ENCODE data around the gene MAPKAP1.

The MAPKAP1 gene

DNA sequence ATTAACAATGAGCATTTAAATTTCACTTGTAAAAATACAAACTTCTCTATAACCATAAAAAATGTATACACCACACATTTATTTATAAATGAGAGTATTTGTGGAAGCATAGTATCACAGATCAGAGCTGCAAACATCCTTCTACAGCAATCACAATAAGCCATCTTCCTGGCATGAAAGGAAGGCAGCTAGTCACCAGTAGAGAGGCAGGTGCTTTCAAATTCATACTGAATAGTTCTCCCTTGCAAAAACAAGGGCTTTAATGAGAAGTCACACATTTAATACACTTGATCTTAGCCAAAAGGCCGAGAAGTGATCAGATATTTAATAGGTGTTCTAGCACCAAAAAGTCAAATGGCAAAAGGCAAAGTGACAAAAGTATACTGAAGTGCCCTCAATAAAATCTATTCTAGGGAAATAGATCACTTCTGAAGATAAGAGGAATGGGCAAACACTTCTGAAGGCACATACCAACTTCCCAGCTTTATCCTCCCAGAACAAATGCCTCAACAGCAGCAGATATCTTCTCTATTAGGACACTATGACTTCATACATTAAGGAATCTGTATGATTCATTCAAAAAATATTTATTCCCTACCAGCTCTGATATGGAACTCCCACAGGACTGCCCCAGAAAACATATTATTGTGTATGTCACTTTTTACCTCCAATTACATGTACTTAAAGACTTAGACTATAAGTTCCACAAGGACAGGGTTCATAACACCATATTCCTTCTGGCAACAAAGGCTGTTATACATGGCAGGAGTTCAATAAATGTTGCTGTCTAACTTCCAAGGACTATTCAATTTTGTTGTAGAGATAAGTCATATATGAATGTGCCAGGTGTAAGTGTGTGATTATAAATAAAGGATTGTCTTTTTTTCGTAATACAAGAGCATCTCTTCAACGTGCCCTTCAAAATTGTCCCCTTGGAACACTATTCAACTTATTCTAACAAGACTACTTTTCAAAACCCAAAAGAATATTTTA, 31.7 kb downstream of the MAPKAP1 start:
- peak; percentile 11 for DNase-seq

DNA sequence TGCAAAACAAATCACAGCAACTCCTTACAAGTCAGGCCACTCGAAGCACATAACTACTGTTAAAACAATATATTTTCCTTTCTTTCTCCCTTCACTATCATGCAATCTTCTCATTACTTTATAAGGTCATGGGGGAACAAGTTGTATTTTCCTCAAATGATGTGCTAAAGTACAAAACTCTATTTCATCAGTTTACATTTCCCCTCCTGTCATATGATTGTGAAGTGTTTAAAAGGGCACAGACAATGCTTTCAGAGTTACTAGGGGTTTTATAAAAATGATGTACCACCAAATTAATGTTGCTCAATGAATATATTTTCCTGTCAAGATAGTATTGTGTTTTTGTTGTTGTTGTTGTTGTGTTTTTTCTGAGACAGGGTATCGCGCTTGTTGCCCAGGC, 34.1 kb downstream of the MAPKAP1 start:
- DNase-seq, result no peak

DNA sequence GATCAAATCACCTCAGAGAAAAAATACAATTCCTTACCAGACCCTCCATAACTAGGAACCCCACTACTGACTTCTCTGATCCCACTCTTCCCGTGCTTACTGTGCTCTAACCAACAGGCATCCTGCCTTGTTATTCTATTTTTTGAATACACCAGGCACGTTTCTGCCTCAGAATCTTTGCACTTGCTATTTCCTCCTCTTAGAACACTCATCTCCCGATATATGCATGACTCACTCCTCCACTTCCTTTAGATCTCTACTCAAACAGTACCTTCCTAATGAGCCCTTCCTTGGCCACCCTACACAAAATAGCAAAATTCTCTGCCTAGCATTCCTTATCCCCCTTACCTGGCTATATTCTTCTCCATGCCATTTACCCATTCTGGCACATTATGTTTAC, 43.9 kb downstream of the MAPKAP1 start:
- DNase-seq, result peak; percentile 21

DNA sequence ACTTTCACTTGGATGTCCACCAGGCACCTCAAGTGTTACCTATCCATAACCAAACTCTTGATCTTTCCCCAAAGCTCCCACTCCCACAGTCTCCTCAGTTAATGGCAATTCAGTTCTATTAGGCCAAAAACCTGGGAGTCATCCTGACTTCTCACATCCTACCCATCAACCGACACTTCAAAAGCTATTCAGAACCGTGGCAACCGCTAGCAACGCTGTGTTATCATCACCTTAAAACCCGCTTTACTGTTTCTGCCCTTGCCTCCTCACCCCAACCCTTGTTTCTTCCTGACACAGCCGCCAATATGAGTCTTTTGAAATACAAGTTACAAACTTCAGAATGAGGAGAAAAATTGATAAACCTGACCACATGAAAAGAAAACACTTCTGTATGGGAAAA, 46.5 kb downstream of the MAPKAP1 start:
- DNase-seq, result no peak

DNA sequence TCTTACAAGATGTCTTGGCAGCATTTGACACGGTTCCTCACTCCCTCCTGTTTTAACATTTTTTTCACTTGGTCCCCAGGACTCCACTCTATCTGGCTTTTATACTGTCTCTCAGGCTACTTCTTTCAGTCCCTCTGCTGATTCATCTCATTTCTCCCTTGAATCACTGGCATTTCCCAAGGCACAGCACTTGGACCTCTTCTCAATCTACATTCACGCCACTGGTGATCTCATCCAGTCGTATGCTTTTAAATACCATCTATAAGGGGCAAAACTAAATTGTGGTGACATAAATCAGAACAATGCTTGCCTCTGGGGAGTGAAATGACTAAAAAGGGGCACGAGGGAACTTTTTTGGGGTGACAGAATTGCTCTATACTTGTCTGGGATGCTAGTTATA, 47.1 kb downstream of the MAPKAP1 start:
- no peak for DNase-seq

DNA sequence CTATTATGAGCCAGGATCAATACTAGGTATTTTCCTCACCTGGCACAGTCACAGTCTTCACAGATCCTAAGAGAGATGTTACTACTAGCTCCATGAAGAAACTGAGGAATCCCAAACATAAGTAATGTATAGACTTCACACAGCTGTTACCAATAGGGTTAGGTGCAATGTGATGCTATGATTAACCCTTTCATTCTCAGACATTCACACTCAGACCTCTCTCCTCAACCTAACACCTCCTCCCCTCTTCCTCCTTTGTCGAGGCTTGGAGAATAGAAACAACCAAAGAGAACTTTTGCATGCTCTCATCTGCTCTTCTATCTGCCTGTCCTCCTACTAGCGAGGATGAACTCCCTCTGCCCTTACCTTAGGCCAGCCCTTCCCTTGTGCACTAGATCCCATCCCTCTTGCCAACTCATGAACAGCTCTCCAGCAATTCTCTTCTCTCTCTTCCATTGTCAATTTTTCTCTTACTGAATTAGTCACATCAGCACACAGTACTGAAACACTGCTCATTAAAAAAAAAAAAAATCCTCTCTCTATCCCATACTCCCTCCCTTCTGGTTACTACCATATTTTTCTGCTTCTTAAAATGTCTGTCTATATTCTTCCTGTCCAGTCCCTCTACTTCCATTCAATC, 47.7 kb downstream of the MAPKAP1 start:
- no peak for DNase-seq

DNA sequence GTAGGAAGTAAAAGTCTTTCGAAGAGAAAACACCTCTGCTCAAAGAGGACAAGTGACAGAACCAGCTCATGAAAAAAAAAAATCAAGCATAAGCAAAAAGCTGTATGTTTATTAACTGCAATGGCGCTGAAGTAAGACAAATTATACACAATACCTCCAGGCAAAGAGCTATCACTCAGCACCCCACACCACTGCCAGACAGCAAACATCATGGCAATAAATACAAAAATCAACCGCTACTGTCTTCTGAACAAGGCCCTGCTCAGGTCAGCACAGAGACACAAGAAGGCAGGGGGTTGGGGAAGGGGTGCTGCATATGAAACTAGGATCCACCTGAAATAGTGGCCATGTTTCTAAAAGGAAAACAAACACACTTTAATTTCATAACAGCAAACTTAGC, 50.4 kb downstream of the MAPKAP1 start:
- no peak for DNase-seq

DNA sequence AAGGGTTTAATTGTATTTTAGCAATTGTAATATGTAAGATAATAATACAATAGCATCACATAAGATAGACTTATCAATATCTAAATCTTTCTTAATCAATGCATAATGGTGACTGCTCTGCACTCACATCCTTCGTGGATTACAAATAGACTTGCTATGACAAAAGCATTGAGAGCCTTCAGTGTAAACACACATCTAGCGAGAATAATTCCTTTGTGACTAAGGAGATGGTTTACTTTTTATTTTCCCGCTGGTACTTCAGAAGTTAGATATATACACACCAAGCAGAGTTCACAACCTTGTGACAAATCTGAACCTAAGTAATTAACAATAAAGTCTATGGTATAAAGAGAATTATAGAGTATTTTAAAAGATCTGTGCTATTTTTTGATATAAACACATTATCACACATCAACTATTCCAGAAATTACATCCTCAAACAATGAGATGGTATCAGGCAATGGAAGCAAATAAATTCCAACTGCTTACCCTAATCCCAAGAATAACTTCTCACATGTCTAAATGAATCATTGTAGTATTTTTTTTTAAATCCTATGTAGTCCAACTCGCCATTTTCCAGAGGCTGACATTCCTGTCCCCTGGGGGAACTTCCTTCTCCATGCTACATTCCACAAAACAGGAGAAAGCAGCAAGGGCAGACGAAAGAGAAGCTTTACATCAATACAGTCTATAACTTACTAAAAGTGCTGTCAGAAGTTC, 51.2 kb downstream of the MAPKAP1 start:
- DNase-seq, result no peak

DNA sequence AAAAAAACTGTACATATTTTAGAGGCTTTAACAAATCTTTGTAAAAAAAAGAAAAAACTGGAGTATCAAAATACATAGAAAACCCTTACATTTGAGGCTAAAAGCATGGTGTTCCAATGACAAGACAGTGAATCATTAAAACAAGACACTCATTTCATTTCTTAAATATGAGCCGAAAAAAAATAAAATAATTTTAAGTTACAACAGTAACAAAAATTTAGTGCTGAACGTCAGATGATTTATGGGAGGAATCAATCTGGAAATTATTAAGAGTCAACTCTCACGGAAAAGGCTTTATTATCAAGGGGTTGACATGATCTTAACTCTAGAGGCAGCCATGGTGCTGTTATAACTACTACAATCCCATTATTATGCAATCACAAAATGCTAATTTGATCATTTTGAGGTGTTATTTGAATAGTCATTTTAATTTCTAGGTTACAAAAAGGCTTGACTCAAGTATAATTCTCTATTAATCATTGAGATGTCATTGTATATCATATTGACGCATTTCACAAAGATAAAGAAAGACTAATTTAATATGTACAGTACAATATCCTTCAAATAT, 51.9 kb downstream of the MAPKAP1 start:
- DNase-seq, result no peak

DNA sequence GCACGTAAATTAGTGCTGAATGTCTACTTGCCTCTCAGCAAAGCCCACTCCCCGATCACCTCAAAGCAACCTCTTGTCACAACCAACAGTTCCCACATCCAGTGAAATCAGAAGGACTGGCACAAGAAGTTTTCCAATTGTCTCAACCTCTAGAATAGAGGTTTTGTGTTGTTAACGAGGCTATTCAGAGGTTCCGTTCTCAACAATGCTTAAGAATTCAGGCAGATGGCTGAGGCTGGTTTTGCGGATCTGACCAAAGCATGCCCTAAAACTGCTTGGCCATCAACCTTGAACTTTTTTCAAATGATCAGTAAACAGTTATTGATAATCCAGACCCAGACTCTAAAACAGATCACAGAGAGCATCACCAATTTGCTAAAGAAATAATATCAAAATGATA, 52.9 kb downstream of the MAPKAP1 start:
- DNase-seq, result no peak

DNA sequence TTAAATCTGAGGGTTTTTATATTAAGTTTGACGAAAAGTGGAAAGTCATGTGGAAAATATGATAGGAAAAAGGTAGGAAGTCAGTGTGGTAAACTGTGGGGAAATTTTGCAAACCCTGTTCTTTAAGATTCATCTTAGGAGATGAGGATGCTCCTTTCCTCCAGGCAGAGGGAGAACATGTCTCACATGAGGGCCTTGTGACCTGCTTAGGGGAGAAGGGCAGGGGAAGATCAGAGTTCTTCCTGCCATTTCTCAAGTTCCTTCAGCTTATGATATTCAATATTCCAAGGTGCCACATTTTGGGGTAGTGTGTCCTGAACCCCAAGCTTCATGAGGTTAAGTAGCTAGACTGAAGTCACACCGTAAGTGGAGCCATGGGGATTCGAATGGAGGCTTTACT, 53.7 kb downstream of the MAPKAP1 start:
- no peak for DNase-seq

DNA sequence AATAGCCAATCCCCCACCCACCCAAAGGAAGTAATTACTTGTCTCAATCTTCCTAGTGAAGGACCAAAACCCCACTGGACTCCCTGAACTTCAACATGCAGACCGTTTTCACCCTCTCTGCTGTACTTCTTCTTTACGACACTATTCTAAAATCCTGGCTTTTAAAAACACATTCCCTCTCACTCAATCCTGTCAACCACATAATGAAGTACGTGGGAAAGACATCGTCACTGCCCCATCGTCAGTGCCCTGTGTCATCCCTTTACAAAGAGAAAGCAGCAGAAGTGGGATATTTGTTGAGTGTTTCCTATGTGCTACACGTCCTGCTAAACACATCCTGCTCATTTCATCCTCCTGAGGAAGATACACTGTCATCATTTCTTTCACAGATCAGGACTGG, 54.2 kb downstream of the MAPKAP1 start:
- DNase-seq, result no peak

DNA sequence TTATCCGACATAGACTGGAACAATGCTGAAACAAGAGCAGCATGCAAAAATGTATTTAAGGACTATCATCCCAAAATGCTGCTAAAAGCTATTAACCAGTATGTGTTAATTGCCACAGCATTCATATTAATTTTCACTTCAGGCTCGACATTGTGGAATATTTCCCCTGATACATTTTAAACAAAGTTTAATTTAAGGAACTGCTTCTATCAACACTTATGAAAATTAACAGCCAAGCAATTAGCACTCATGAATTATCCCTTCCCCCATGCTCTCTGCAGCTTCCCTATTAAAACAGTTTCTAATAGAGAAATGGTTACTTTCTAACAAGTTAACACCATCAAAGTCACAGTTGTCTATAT, 54.8 kb downstream of the MAPKAP1 start:
- DNase-seq, result no peak

DNA sequence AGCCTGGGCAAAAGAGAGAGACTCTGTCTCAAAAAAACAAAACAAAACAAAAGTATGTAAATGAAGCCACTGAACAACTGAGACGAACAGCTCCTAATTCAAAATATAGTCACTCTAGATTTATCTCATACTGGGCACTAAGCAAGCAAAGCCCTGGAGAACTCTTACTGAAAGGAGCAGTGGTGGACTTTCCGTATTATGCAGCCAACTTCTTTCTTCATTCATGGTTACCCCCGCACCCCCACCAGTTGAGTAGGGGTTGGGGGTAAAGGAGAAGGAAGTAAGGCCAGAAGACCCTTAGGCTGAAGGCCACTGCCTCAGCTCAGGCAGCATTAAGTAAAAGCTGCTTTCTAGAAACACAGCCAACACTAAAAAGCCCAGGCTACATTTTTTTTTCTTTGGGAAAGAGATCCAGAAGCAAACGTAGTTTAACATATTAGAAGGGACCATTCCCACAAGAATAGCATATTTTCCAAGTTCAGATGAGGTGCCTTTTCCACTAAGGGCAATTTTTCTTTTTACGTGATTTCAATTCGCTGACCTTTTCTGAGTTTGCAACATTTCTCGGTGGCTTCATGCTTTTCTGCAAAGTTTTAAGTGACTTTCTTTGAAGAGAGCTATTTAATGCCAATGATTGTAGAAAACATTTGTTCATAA, 55.3 kb downstream of the MAPKAP1 start:
- DNase-seq, result no peak

DNA sequence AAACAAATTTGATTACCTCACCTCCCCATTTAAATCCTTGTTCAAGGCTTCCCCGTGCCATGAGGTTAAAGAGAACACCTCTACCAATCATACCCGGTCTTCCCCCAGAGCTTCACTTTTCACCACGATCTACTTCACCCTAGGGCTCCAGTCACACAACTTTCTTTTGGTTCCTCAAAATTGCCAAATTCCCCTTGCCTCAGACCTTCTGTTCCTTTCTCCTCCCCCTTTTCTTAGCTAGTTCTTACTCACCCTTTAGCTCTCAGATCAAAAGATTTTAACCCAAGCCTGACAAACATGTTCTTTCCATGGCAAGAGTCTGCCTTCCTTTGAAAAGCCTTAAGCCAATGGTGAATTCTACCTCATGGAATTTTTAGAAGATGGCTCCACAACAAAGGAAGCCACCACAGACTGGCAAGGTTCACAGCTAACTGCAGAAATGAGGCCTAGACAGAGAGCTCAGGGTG, 56.7 kb downstream of the MAPKAP1 start:
- no peak for DNase-seq

DNA sequence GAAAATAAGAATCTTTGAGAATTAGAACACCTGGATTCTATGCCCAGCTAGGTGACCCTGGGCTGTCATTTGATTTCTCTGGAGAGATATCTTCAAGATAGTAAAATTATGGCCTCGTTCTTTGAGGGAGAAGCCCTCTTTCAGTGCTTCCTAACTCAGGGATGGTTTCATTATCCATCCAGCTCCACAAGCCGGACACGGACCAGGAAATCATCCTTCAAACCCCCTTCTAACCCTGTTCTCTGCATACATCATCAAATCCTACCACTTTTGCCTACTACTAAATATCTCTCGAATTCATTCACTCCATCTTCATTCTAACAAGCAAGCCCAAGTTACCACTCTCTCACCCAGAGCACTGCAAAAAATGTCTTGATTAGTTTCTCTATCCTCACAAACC, 57.2 kb downstream of the MAPKAP1 start:
- no peak for DNase-seq

DNA sequence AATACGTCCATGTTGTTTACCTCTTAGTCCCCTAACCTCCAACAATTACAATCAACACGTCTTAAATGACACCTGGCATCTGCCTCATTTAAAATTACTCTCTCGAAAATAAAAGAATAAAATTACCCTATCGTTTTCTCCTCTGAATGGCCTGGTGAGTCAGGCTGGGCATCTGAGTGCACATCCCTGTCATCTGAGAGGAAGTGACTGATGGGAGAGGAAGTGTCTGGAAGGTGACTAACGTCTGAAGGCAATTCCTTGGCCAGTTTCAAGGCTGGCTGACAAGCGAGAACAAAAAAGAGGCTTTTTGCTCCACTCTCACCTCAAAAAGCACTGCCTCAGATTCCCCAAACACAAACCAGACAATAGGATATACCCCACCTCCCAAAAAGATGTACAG, 57.7 kb downstream of the MAPKAP1 start:
- peak; percentile 48 for DNase-seq

DNA sequence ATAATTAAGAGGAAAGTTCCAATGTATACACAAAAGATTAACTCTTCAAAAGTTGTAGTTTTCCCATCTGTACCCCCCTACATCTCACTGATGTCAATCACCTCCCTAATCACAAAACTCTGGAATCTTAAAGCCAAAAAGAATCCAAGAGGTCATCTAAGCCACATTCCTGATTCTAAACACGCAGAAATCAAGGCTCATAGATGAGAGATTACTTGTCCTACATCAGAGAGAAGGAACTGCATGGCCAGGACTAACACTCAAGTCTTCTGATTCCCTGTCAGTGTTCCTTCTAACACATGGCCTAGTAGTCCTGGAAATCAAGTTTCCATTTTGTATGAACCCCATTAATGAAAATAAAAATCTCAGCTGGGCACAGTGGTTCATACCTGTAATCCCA, 58.7 kb downstream of the MAPKAP1 start:
- no peak for DNase-seq

DNA sequence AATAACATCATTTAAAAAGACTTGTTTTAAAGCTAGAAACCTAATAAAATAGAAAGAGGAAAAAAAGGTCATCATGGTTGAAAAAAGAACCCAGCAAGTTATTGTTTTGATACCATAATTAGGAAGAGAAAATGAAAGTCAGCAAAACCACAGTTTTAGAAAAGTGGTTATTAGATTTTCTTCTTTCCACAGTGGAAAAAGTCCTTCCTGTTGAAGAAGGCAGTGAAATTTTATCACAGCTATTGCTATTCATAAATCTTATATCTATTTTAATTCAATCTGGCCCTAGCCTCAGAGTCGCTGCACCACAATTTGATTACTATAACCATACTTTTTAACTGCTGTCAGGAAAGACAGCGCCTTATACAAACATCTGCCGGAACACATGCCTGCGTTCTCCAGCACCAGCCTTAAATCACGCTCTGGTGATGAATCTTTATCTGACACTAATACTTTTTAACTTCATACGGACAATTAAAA, 60.3 kb downstream of the MAPKAP1 start:
- no peak for DNase-seq

DNA sequence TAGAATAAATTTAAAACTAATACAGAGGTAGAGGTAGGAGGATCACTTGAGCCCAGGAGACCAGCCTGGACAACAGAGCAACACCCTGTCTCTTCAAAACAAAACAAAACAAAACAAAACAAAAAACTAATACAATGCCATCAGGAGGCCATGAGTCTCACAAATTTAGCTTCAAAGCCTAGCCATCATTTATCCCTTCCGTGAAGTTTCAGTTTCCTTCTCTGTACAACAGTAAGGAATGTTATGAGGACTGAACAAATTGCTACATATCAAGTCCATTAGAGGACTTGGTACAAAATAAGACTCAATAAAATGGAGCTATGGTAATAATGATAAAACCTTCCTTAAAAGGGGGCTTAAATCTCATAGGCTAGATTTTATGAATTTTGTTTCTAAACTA, 60.8 kb downstream of the MAPKAP1 start:
- no peak for DNase-seq

DNA sequence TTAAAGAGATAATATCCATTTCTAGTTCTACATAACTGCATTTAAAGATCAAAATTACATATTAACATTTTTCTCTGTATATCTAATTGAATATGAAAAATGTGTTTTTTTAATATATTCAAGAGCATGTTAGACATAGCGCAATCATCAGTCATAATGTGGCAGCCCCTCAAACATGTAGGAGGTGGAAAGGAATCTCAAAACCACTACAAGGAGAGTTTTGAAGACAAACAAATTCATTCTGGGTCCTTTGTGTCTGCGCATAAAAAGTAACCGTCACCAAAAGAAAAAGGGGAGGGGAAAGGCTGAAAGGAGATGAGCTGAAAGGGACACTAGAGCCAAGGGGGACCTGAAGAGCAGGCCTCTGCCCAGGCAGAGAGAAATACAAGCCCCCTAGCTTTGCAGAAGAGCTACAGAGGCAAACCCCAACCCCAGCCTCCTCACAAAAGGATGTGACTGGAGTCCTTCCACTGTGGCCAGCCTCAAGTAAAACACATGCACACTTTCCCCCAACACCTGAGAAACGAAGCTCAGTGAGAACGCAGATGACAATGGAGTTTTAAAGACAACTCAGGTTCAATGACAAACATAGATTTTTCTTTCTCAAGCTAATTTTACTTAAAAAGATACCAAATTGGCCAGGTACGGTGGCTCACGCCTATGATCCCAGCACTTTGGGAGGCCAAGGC, 62.0 kb downstream of the MAPKAP1 start:
- no peak for DNase-seq

DNA sequence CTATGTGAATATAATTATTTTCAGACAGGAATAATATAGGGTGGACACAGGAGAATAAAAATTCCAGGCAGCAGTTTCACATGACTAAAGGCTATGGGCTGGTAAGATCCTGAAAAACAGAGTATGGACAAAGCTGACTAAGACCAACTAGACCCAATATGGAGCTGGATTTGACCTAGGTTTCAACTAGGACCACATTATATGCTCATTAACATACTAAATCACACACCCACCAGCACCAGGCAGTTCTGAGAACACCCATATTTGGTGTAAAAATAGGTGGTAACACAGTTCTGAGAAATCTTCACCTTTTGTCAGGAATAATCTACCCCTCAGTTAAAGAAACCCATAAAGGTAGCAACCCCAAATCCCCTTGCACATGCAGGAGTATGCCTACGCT, 64.7 kb downstream of the MAPKAP1 start:
- DNase-seq, result no peak

Data from 8988T (cell line).